BE2C (cell line): Measurements from ENCODE around the gene ADRM1.

Experiments used
- DNase-seq: peaks from one replicate; pipeline ENCODE4 v3.0.0-alpha.2; 2020
- H3K27me3 ChIP-seq: fragments of 250-450 bp; sonication (Bioruptor Pico); 2 replicates; pipeline ENCODE4 v1.5.1; 2020; ENCODE audit warnings: mild to moderate bottlenecking
- H3K36me3 ChIP-seq: fragments of 250-450 bp; sonication (Bioruptor Pico); 2 replicates; pipeline ENCODE4 v1.5.1; 2020; ENCODE audit warnings: mild to moderate bottlenecking
- H3K4me1 ChIP-seq: fragments of 250-450 bp; sonication (Bioruptor Pico); 2 replicates; pipeline ENCODE4 v1.5.1; 2020
- H3K4me3 ChIP-seq: 2 replicates; pipeline ENCODE4 v1.5.1; 2011; ENCODE audit warnings: low read depth, low read length
- H3K9me3 ChIP-seq: fragments of 250-450 bp; sonication (Bioruptor Pico); 2 replicates; pipeline ENCODE4 v1.5.1; 2020
- CTCF ChIP-seq: IDR thresholded peaks from 2 replicates; pipeline ENCODE4 v1.5.1; 2012; ENCODE audit warnings: mild to moderate bottlenecking, low read depth, low read length

Gene ADRM1

GRCh38 chr20:62330576-62331317 lies 27.9 kb downstream of the ADRM1 start:
- H3K9me3 ChIP-seq = no peaks in the 10 kb centered on the region
- H3K27me3 ChIP-seq = no peaks in the 10 kb centered on the region
- H3K4me3 ChIP-seq = no peak overlapping the region
- H3K4me1 ChIP-seq = no peaks in the 10 kb centered on the region
- TF ChIP-seq CTCF = no peak
- no peaks in the 10 kb centered on the region for H3K36me3 ChIP-seq
- no peak for DNase-seq

- H3K36me3 ChIP-seq = no peaks in the 10 kb centered on the region
Measured at GRCh38 chr20:62331347-62331746, 28.6 kb downstream of the ADRM1 start.

GRCh38 chr20:62332421-62332820 lies 29.6 kb downstream of the ADRM1 start:
- Histone ChIP-seq H3K4me3 (no peak overlapping the region), H3K4me1 (no peaks in the 10 kb centered on the region), H3K27me3 (no peaks in the 10 kb centered on the region), H3K36me3 (no peaks in the 10 kb centered on the region), H3K9me3 (no peaks in the 10 kb centered on the region)
- no peak for TF ChIP-seq CTCF
- no peak for DNase-seq

More at GRCh38 chr20:62331347-62331746, 28.6 kb downstream of the ADRM1 start:
- H3K4me1 ChIP-seq = no peaks in the 10 kb centered on the region
- H3K27me3 ChIP-seq = no peaks in the 10 kb centered on the region
- DNase-seq = no peak
- H3K9me3 ChIP-seq = no peaks in the 10 kb centered on the region
- H3K4me3 ChIP-seq = no peak overlapping the region
- TF ChIP-seq CTCF = no peak

GRCh38 chr20:62332989-62333819 lies 30.4 kb downstream of the ADRM1 start:
- H3K4me3 ChIP-seq = no peak overlapping the region
- no peaks in the 10 kb centered on the region for H3K27me3 ChIP-seq
- no peaks in the 10 kb centered on the region for H3K36me3 ChIP-seq
- no peaks in the 10 kb centered on the region for H3K4me1 ChIP-seq
- no peaks in the 10 kb centered on the region for H3K9me3 ChIP-seq
- DNase-seq = no peak
- TF ChIP-seq CTCF = no peak

- Histone ChIP-seq H3K27me3 (no peaks in the 10 kb centered on the region), H3K9me3 (no peaks in the 10 kb centered on the region), H3K4me3 (no peak overlapping the region), H3K4me1 (no peaks in the 10 kb centered on the region), H3K36me3 (no peaks in the 10 kb centered on the region)
- no peak for TF ChIP-seq CTCF
- no peak for DNase-seq
Measured at GRCh38 chr20:62333820-62334595, 31.2 kb downstream of the ADRM1 start.
